SJSA1 (cell line): ENCODE data around the gene PCSK5. TPM values are rescaled to one million over a fixed set of nuclear protein-coding genes. Genes with fewer than 3 reads are reported as not detected.
"Not testable (repeated sequence)": the region's sequence is repeated elsewhere in the genome, so short reads cannot be mapped to it uniquely, and the experiment has no call there.

Source experiments
- DNase-seq, 2 experiments: peaks; one replicate each; pipeline ENCODE4 v3.0.0-alpha.2; 2015 to 2020; ENCODE audit warnings: low spot score in 2 of 2, low read depth in 1 of 2
- H3K27ac ChIP-seq: fragments of 250-450 bp; sonication (Bioruptor Pico); 2 replicates; pipeline ENCODE4 v1.5.1; 2020; ENCODE audit warnings: mild to moderate bottlenecking, moderate library complexity
- H3K27me3 ChIP-seq: fragments of 250-450 bp; sonication (Bioruptor Pico); replicated peaks from 2 replicates; pipeline ENCODE4 v1.5.1; 2020; ENCODE audit warnings: mild to moderate bottlenecking, moderate library complexity
- H3K36me3 ChIP-seq: fragments of 250-450 bp; sonication (Bioruptor Pico); 2 replicates; pipeline ENCODE4 v1.5.1; 2020; ENCODE audit warnings: mild to moderate bottlenecking
- H3K4me1 ChIP-seq: fragments of 250-450 bp; sonication (Bioruptor Pico); replicated peaks from 2 replicates; pipeline ENCODE4 v1.6.1; 2021; ENCODE audit warnings: mild to moderate bottlenecking
- H3K4me3 ChIP-seq: fragments of 250-450 bp; sonication (Bioruptor Pico); 2 replicates; pipeline ENCODE4 v1.5.1; 2020; ENCODE audit warnings: mild to moderate bottlenecking
- H3K9me3 ChIP-seq: fragments of 250-450 bp; sonication (Bioruptor Pico); replicated peaks from 2 replicates; pipeline ENCODE4 v1.5.1; 2020; ENCODE audit warnings: mild to moderate bottlenecking
- total RNA-seq: library from RNA; depleted of rRNA; stranded (reverse); fragments of >200 nt; shearing (Covaris generic); gene quantifications from 2 replicates; pipeline ENCODE4 v1.2.3, GENCODE V29; 2014

Gene PCSK5
- total RNA-seq, 1 experiment from 2014 or later, result 20.8 TPM

GRCh38 chr9:76322810-76323209, 432.3 kb downstream of the PCSK5 start:
- no peaks in the 10 kb centered on the region for H3K27me3 ChIP-seq

GRCh38 chr9:76323490-76323889, 433.0 kb downstream of the PCSK5 start:
- Histone ChIP-seq H3K27ac (no peak overlapping the region), H3K4me3 (no peak overlapping the region), H3K9me3 (no peaks in the 10 kb centered on the region), H3K27me3 (no peaks in the 10 kb centered on the region), H3K36me3 (no peaks in the 10 kb centered on the region), H3K4me1 (peaks cover 30% of the 10 kb centered on the region)
- no peak for DNase-seq

More at GRCh38 chr9:76322810-76323209, 432.3 kb downstream of the PCSK5 start:
- peak; percentile 28 to 48 for DNase-seq
- no peak overlapping the region for H3K4me3 ChIP-seq
- H3K4me1 ChIP-seq, result peaks cover 30% of the 10 kb centered on the region
- no peaks in the 10 kb centered on the region for H3K9me3 ChIP-seq
- H3K36me3 ChIP-seq, result no peaks in the 10 kb centered on the region
- H3K27ac ChIP-seq, result 0 out of 2 replicates have a peak overlapping the region, but pooled peaks have one; percentile 8

GRCh38 chr9:76324030-76324429, 433.6 kb downstream of the PCSK5 start:
- not testable (repeated sequence) for H3K27me3 ChIP-seq, DNase-seq, H3K9me3 ChIP-seq, H3K27ac ChIP-seq, H3K36me3 ChIP-seq, H3K4me3 ChIP-seq
- peaks cover 30% of the 10 kb centered on the region for H3K4me1 ChIP-seq

GRCh38 chr9:76330034-76330433, 439.6 kb downstream of the PCSK5 start:
- no peaks in the 10 kb centered on the region for H3K9me3 ChIP-seq
- no peak overlapping the region for H3K27ac ChIP-seq
- H3K36me3 ChIP-seq, result no peaks in the 10 kb centered on the region
- no peaks in the 10 kb centered on the region for H3K4me1 ChIP-seq
- no peaks in the 10 kb centered on the region for H3K27me3 ChIP-seq
- H3K4me3 ChIP-seq, result no peak overlapping the region
- no peak for DNase-seq

GRCh38 chr9:76333388-76333787, 442.9 kb downstream of the PCSK5 start:
- no peaks in the 10 kb centered on the region for H3K36me3 ChIP-seq

GRCh38 chr9:76333964-76334363, 443.5 kb downstream of the PCSK5 start:
- DNase-seq, result no peak
- no peaks in the 10 kb centered on the region for H3K36me3 ChIP-seq
- H3K27ac ChIP-seq, result no peak overlapping the region
- H3K27me3 ChIP-seq, result no peaks in the 10 kb centered on the region
- H3K4me1 ChIP-seq, result no peaks in the 10 kb centered on the region
- H3K9me3 ChIP-seq, result no peaks in the 10 kb centered on the region
- no peak overlapping the region for H3K4me3 ChIP-seq

More at GRCh38 chr9:76333388-76333787, 442.9 kb downstream of the PCSK5 start:
- H3K4me1 ChIP-seq, result no peaks in the 10 kb centered on the region
- no peak overlapping the region for H3K4me3 ChIP-seq
- no peak overlapping the region for H3K27ac ChIP-seq
- DNase-seq, result no peak
- H3K9me3 ChIP-seq, result no peaks in the 10 kb centered on the region
- no peaks in the 10 kb centered on the region for H3K27me3 ChIP-seq

- no peaks in the 10 kb centered on the region for H3K36me3 ChIP-seq
- no peaks in the 10 kb centered on the region for H3K9me3 ChIP-seq
- no peaks in the 10 kb centered on the region for H3K4me1 ChIP-seq
- no peaks in the 10 kb centered on the region for H3K27me3 ChIP-seq
- no peak overlapping the region for H3K4me3 ChIP-seq
- DNase-seq, result no peak
- no peak overlapping the region for H3K27ac ChIP-seq
These were observed 445.6 kb downstream of the PCSK5 start for GRCh38 chr9:76336027-76336426.

- H3K27me3 ChIP-seq, result no peaks in the 10 kb centered on the region
- H3K4me3 ChIP-seq, result no peak overlapping the region
- no peak for DNase-seq
- H3K36me3 ChIP-seq, result no peaks in the 10 kb centered on the region
- H3K4me1 ChIP-seq, result no peaks in the 10 kb centered on the region
- H3K27ac ChIP-seq, result no peak overlapping the region
- no peaks in the 10 kb centered on the region for H3K9me3 ChIP-seq
These were observed 447.9 kb downstream of the PCSK5 start for GRCh38 chr9:76338418-76338817.

- Histone ChIP-seq H3K27ac (no peak overlapping the region), H3K4me3 (no peak overlapping the region), H3K36me3 (no peaks in the 10 kb centered on the region), H3K9me3 (no peaks in the 10 kb centered on the region), H3K27me3 (no peaks in the 10 kb centered on the region), H3K4me1 (no peaks in the 10 kb centered on the region)
- no peak for DNase-seq
These were observed 451.1 kb downstream of the PCSK5 start for GRCh38 chr9:76341616-76342015.

GRCh38 chr9:76342201-76342600, 451.7 kb downstream of the PCSK5 start:
- Histone ChIP-seq H3K9me3 (no peaks in the 10 kb centered on the region), H3K4me3 (no peak overlapping the region), H3K27me3 (no peaks in the 10 kb centered on the region), H3K27ac (no peak overlapping the region), H3K4me1 (no peaks in the 10 kb centered on the region), H3K36me3 (no peaks in the 10 kb centered on the region)
- DNase-seq, result no peak

- Histone ChIP-seq H3K4me3 (no peak overlapping the region), H3K4me1 (no peaks in the 10 kb centered on the region), H3K27me3 (no peaks in the 10 kb centered on the region), H3K9me3 (no peaks in the 10 kb centered on the region), H3K36me3 (no peaks in the 10 kb centered on the region), H3K27ac (no peak overlapping the region)
- no peak for DNase-seq
These were observed 452.4 kb downstream of the PCSK5 start for GRCh38 chr9:76342858-76343257.

- H3K27me3 ChIP-seq, result no peaks in the 10 kb centered on the region
- H3K4me3 ChIP-seq, result no peak overlapping the region
- H3K27ac ChIP-seq, result no peak overlapping the region
- no peaks in the 10 kb centered on the region for H3K4me1 ChIP-seq
- H3K9me3 ChIP-seq, result no peaks in the 10 kb centered on the region
- no peak for DNase-seq
- H3K36me3 ChIP-seq, result no peaks in the 10 kb centered on the region
These were observed 459.4 kb downstream of the PCSK5 start for GRCh38 chr9:76349865-76350264.

- Histone ChIP-seq H3K9me3 (no peaks in the 10 kb centered on the region), H3K4me1 (no peaks in the 10 kb centered on the region)
- no peak for DNase-seq
These were observed 460.5 kb downstream of the PCSK5 start for GRCh38 chr9:76351006-76351405.

GRCh38 chr9:76352026-76352620, 461.6 kb downstream of the PCSK5 start:
- Histone ChIP-seq H3K4me1 (no peaks in the 10 kb centered on the region), H3K4me3 (no peak overlapping the region), H3K27me3 (no peaks in the 10 kb centered on the region), H3K9me3 (no peaks in the 10 kb centered on the region), H3K36me3 (no peaks in the 10 kb centered on the region), H3K27ac (no peak overlapping the region)
- no peak for DNase-seq

More at GRCh38 chr9:76351006-76351405, 460.5 kb downstream of the PCSK5 start:
- no peak overlapping the region for H3K27ac ChIP-seq
- no peaks in the 10 kb centered on the region for H3K36me3 ChIP-seq
- no peaks in the 10 kb centered on the region for H3K27me3 ChIP-seq
- no peak overlapping the region for H3K4me3 ChIP-seq

- H3K36me3 ChIP-seq, result no peaks in the 10 kb centered on the region
- DNase-seq, result no peak
These were observed 462.8 kb downstream of the PCSK5 start for GRCh38 chr9:76353280-76353679.

More at GRCh38 chr9:76353280-76353679, 462.8 kb downstream of the PCSK5 start:
- no peaks in the 10 kb centered on the region for H3K27me3 ChIP-seq
- no peak overlapping the region for H3K4me3 ChIP-seq
- H3K27ac ChIP-seq, result no peak overlapping the region
- H3K9me3 ChIP-seq, result no peaks in the 10 kb centered on the region
- H3K4me1 ChIP-seq, result no peaks in the 10 kb centered on the region
